PC-3 (cell line): ENCODE measurements around the gene CLEC16A. TPM values are rescaled to one million over a fixed set of nuclear protein-coding genes. Genes with fewer than 3 reads are reported as not detected.

Source experiments
- ATAC-seq: fragments of 200-7000 bp; cut with Tn5 transposase; 2 replicates; pipeline ENCODE4 v1.9.1; 2020; ENCODE audit warnings: mild to moderate bottlenecking, moderate library complexity
- BruUV-seq: library from RNA; stranded (reverse); fragments of 400-500 nt; replicated peaks from 2 replicates; lab custom pipeline; 2021; lab: Mats Ljungman, UMichigan
- CTCF ChIA-PET: fragments of 300-600 bp; sonication (Branson Sonifier 250); formaldehyde crosslinking; loops from one replicate; lab custom pipeline; 2022; ENCODE audit warnings: antibody characterized with exemption; lab: Charles Lee
- POLR2A ChIA-PET: fragments of 300-600 bp; sonication (Branson Sonifier 250); formaldehyde crosslinking; loops from one replicate; lab custom pipeline; 2022; ENCODE audit warnings: antibody characterized with exemption; ENCODE audit not compliant: unreplicated experiment; lab: Charles Lee
- DNase-seq: peaks from one replicate; pipeline ENCODE4 v3.0.0-alpha.2; 2015
- H2AFZ ChIP-seq: fragments of 300-600 bp; sonication (generic); 2 replicates; pipeline ENCODE4 v1.6.0; 2016; ENCODE audit warnings: antibody characterized with exemption, low read length
- H3F3A ChIP-seq: fragments of 300-600 bp; sonication (generic); one replicate; pipeline ENCODE4 v1.6.0; 2017; ENCODE audit warnings: antibody characterized with exemption, low read length, control low read depth, mild to moderate bottlenecking; ENCODE audit not compliant: unreplicated experiment
- H3K27ac ChIP-seq: fragments of 300-600 bp; sonication (generic); 2 replicates; pipeline ENCODE4 v1.5.1; 2016; ENCODE audit warnings: mild to moderate bottlenecking, low read length
- H3K27me3 ChIP-seq: fragments of 300-600 bp; sonication (generic); 2 replicates; pipeline ENCODE4 v1.6.1; 2016; ENCODE audit warnings: low read length, mixed read lengths
- H3K36me3 ChIP-seq: fragments of 300-600 bp; sonication (generic); 2 replicates; pipeline ENCODE4 v1.6.1; 2016; ENCODE audit warnings: low read depth, mixed run types, low read length, mixed read lengths
- H3K4me1 ChIP-seq: fragments of 300-600 bp; sonication (generic); 2 replicates; pipeline ENCODE4 v1.5.1; 2016; ENCODE audit warnings: low read length; ENCODE audit not compliant: insufficient read depth
- H3K4me2 ChIP-seq: fragments of 300-600 bp; sonication (generic); 2 replicates; pipeline ENCODE4 v1.6.0; 2016; ENCODE audit warnings: low read length
- H3K4me3 ChIP-seq: fragments of 300-600 bp; sonication (generic); 2 replicates; pipeline ENCODE4 v1.5.1; 2016; ENCODE audit warnings: mild to moderate bottlenecking, low read length, mixed read lengths
- H3K79me2 ChIP-seq: fragments of 300-600 bp; sonication (generic); 2 replicates; pipeline ENCODE4 v1.6.1; 2017; ENCODE audit warnings: low read length, mixed read lengths
- H3K9ac ChIP-seq: fragments of 300-600 bp; sonication (generic); 2 replicates; pipeline ENCODE4 v1.6.0; 2016; ENCODE audit warnings: mild to moderate bottlenecking, low read length
- H3K9me2 ChIP-seq: fragments of 300-600 bp; sonication (generic); replicated peaks from 2 replicates; pipeline ENCODE4 v1.6.1; 2016; ENCODE audit warnings: mixed run types, low read length, mixed read lengths
- H3K9me3 ChIP-seq: fragments of 300-600 bp; sonication (generic); 2 replicates; pipeline ENCODE4 v1.6.1; 2016; ENCODE audit warnings: low read length, mixed read lengths
- H4K20me1 ChIP-seq: fragments of 300-600 bp; sonication (generic); 2 replicates; pipeline ENCODE4 v1.6.1; 2016; ENCODE audit warnings: low read length, mixed read lengths
- CTCF ChIP-seq: fragments of 300-600 bp; sonication (generic); conservative IDR thresholded peaks from 2 replicates; pipeline ENCODE4 v1.5.1; 2017; ENCODE audit warnings: antibody characterized with exemption, low read depth, mild to moderate bottlenecking, low read length
- EZH2 ChIP-seq: fragments of 300-600 bp; sonication (generic); IDR thresholded peaks from one replicate; pipeline ENCODE4 v1.6.1; 2017; ENCODE audit warnings: antibody characterized with exemption, mild to moderate bottlenecking, low read length; ENCODE audit not compliant: unreplicated experiment
- EZH2phosphoT487 ChIP-seq: fragments of 300-600 bp; sonication (generic); IDR thresholded peaks from 2 replicates; pipeline ENCODE4 v1.6.1; 2018; ENCODE audit warnings: mild to moderate bottlenecking, antibody characterized with exemption, low read length, borderline replicate concordance
- intact Hi-C: fragments of 100-400 bp; cut with micrococcal nuclease; formaldehyde crosslinking; loops from 2 replicates; pipeline ENCODE4 v1.9.0; 2023
- total RNA-seq: library from RNA; depleted of rRNA; stranded (reverse); fragments of >200 nt; gene quantifications from 2 replicates; pipeline ENCODE4 v1.2.3, GENCODE V29; 2014

The CLEC16A gene
- total RNA-seq, 1 experiment from 2014 or later = 9.5 TPM

GRCh38 chr16:11107780-11108465 is 163.6 kb downstream of the CLEC16A start:
- H3K36me3 ChIP-seq = no peaks in the 10 kb centered on the region
- intact Hi-C loops = no loop called here
- ChIA-PET POLR2A (no interaction called here), CTCF (no interaction called here)
- no peak for ATAC-seq
- H3K79me2 ChIP-seq = no peaks in the 10 kb centered on the region
- no peak overlapping the region for H3K4me3 ChIP-seq
- no peak overlapping the region for H3K9ac ChIP-seq
- no peaks in the 10 kb centered on the region for H3F3A ChIP-seq
- BruUV-seq = no TSS peak
- H3K4me1 ChIP-seq = peaks cover 5% of the 10 kb centered on the region; the same call in 1 of the 2 replicates
- DNase-seq = no peak
- TF ChIP-seq CTCF (no peak), EZH2 (no peak), EZH2phosphoT487 (no peak)
- no peaks in the 10 kb centered on the region for H3K27me3 ChIP-seq
- H3K9me2 ChIP-seq = no peaks in the 10 kb centered on the region
- no peaks in the 10 kb centered on the region for H4K20me1 ChIP-seq
- H2AFZ ChIP-seq = no peak overlapping the region
- H3K4me2 ChIP-seq = no peak overlapping the region
- H3K27ac ChIP-seq = no peak overlapping the region
- no peaks in the 10 kb centered on the region for H3K9me3 ChIP-seq

- Histone ChIP-seq H3K27ac (no peak overlapping the region), H3K79me2 (no peaks in the 10 kb centered on the region), H4K20me1 (no peaks in the 10 kb centered on the region), H3K4me3 (no peak overlapping the region), H3K4me2 (no peak overlapping the region), H2AFZ (no peak overlapping the region), H3K9me2 (no peaks in the 10 kb centered on the region), H3K9me3 (no peaks in the 10 kb centered on the region), H3F3A (no peaks in the 10 kb centered on the region), H3K36me3 (no peaks in the 10 kb centered on the region), H3K9ac (no peak overlapping the region), H3K4me1 (peaks cover 5% of the 10 kb centered on the region; the same call in 1 of the 2 replicates), H3K27me3 (no peaks in the 10 kb centered on the region)
- intact Hi-C loops = no loop called here
- DNase-seq = no peak
- ChIA-PET POLR2A (no interaction called here), CTCF (no interaction called here)
- BruUV-seq = no TSS peak
- TF ChIP-seq EZH2 (no peak), CTCF (no peak), EZH2phosphoT487 (no peak)
- ATAC-seq = no peak
Observed at GRCh38 chr16:11108466-11108805, 164.1 kb downstream of the CLEC16A start.

GRCh38 chr16:11109566-11109965 is 165.2 kb downstream of the CLEC16A start:
- Histone ChIP-seq H2AFZ (no peak overlapping the region), H3K27me3 (no peaks in the 10 kb centered on the region)
- POLR2A ChIA-PET = no interaction called here

More at GRCh38 chr16:11109566-11109965, 165.2 kb downstream of the CLEC16A start:
- intact Hi-C loops = no loop called here
- Histone ChIP-seq H3K9me3 (no peaks in the 10 kb centered on the region), H3K79me2 (no peaks in the 10 kb centered on the region), H3K4me3 (no peak overlapping the region), H3K27ac (no peak overlapping the region), H3K36me3 (no peaks in the 10 kb centered on the region), H3K4me2 (no peak overlapping the region), H3K9me2 (no peaks in the 10 kb centered on the region), H4K20me1 (no peaks in the 10 kb centered on the region), H3F3A (no peaks in the 10 kb centered on the region), H3K4me1 (peaks cover 4% of the 10 kb centered on the region; the same call in 1 of the 2 replicates), H3K9ac (no peak overlapping the region)
- TF ChIP-seq EZH2 (no peak), CTCF (no peak), EZH2phosphoT487 (no peak)
- DNase-seq (no peak), ATAC-seq (no peak)
- CTCF ChIA-PET = no interaction called here
- BruUV-seq = no TSS peak
